HepG2 (cell line): ENCODE data around the gene ANKZF1. TPM values are rescaled to one million over a fixed set of nuclear protein-coding genes. Genes with fewer than 3 reads are reported as not detected.
A peak's percentile ranks its signal among the peaks of the same experiment; 100 is the strongest.

Experiments
- ATF2 ChIP-seq: sonication (generic); formaldehyde crosslinking; IDR thresholded peaks from 2 replicates; pipeline ENCODE4 v1.4.0; 2020; ENCODE audit warnings: missing genetic modification reagents
- CERS6 ChIP-seq: sonication (generic); formaldehyde crosslinking; IDR thresholded peaks from 2 replicates; pipeline ENCODE4 v1.5.0; 2020; ENCODE audit warnings: missing genetic modification reagents
- FLYWCH1 ChIP-seq: sonication (generic); formaldehyde crosslinking; IDR thresholded peaks from 2 replicates; pipeline ENCODE4 v1.8.1; 2023; ENCODE audit warnings: mild to moderate bottlenecking, missing genetic modification reagents
- GMEB1 ChIP-seq: sonication (generic); formaldehyde crosslinking; IDR thresholded peaks from 2 replicates; pipeline ENCODE4 v1.5.1; 2020; ENCODE audit warnings: missing genetic modification reagents, mild to moderate bottlenecking, borderline replicate concordance
- IRF2 ChIP-seq: IDR thresholded peaks from 2 replicates; pipeline ENCODE4 v1.6.1; 2018; ENCODE audit warnings: missing genetic modification reagents, missing compliant biosample characterization
- MBD4 ChIP-seq: IDR thresholded peaks from 2 replicates; pipeline ENCODE4 v1.6.1; 2012; ENCODE audit warnings: low read length, inconsistent platforms, borderline replicate concordance
- MZF1 ChIP-seq: sonication (generic); formaldehyde crosslinking; IDR thresholded peaks from 2 replicates; pipeline ENCODE4 v1.8.1; 2023; ENCODE audit warnings: mild to moderate bottlenecking, missing genetic modification reagents, borderline replicate concordance
- PAF1 ChIP-seq: IDR thresholded peaks from 2 replicates; pipeline ENCODE4 v1.6.1; 2016; ENCODE audit warnings: missing genetic modification reagents, missing compliant biosample characterization
- PLSCR1 ChIP-seq: sonication (generic); formaldehyde crosslinking; IDR thresholded peaks from 2 replicates; pipeline ENCODE4 v1.5.0; 2020; ENCODE audit warnings: missing genetic modification reagents, mild to moderate bottlenecking, borderline replicate concordance
- POGZ ChIP-seq: sonication (generic); formaldehyde crosslinking; IDR thresholded peaks from 2 replicates; pipeline ENCODE4 v1.4.0; 2020; ENCODE audit warnings: mild to moderate bottlenecking, missing genetic modification reagents
- RFXANK ChIP-seq: IDR thresholded peaks from 2 replicates; pipeline ENCODE4 v1.6.1; 2016
- SRSF1 ChIP-seq: fragments of 200-400 bp; formaldehyde crosslinking; optimal IDR thresholded peaks from 2 replicates; pipeline ENCODE3; 2017; ENCODE audit warnings: mild to moderate bottlenecking, low read depth, low read length, moderate library complexity
- ZFP36L1 ChIP-seq: sonication (generic); formaldehyde crosslinking; IDR thresholded peaks from 2 replicates; pipeline ENCODE4 v1.8.0; 2022; ENCODE audit warnings: mild to moderate bottlenecking, missing genetic modification reagents, moderate library complexity
- ZFP36L2 ChIP-seq: sonication (generic); formaldehyde crosslinking; IDR thresholded peaks from 2 replicates; pipeline ENCODE4 v1.4.0; 2020; ENCODE audit warnings: missing genetic modification reagents
- ZNF142 ChIP-seq: sonication (generic); formaldehyde crosslinking; IDR thresholded peaks from 2 replicates; pipeline ENCODE4 v1.4.0; 2020; ENCODE audit warnings: missing genetic modification reagents
- ZNF331 ChIP-seq: sonication (generic); formaldehyde crosslinking; IDR thresholded peaks from 2 replicates; pipeline ENCODE4 v1.4.0; 2020; ENCODE audit warnings: missing genetic modification reagents
- ZNF703 ChIP-seq: sonication (generic); formaldehyde crosslinking; IDR thresholded peaks from 2 replicates; pipeline ENCODE4 v1.5.1; 2020; ENCODE audit warnings: missing genetic modification reagents, mild to moderate bottlenecking, moderate library complexity, borderline replicate concordance
- ZNF816 ChIP-seq: sonication (generic); formaldehyde crosslinking; IDR thresholded peaks from 2 replicates; pipeline ENCODE4 v1.8.0; 2022; ENCODE audit warnings: missing genetic modification reagents, mild to moderate bottlenecking, borderline replicate concordance
- polyA plus RNA-seq, 8 experiments: library from polyadenylated mRNA; depleted of rRNA in 3 of 8; stranded (reverse) in 7 of 8; unstranded in 1 of 8; fragments of >200 nt; fragmentation: Illumina TruSeq in 4 of 8; extraction: Trizol in 4 of 8; gene quantifications; 2 replicates each; pipeline versions ENCODE4 v1.2.1 to v1.2.3, GENCODE V29; 2011 to 2016; ENCODE audit warnings: low read depth in 4 of 8, missing spikeins in 1 of 8, mixed read lengths in 1 of 8; ENCODE audit not compliant: insufficient read depth in 1 of 8
- total RNA-seq, 5 experiments: library from RNA; depleted of rRNA; stranded (reverse); fragments of >200 nt; fragmentation: Illumina TruSeq; extraction: Trizol; gene quantifications; 2 replicates each; pipeline ENCODE4 v1.2.3, GENCODE V29; 2016; ENCODE audit warnings: low read depth in 1 of 5

Gene ANKZF1
- total and polyA plus RNA-seq, 2 of the 13 experiments (the other 11 are each of a cell fraction or from before 2014, with no cell fraction given), result 25.3 to 128 TPM

- TF ChIP-seq SRSF1 (no peak), ATF2 (peak; percentile 82; the same call in 1 of the 2 replicates), ZNF816 (CRISPR knock-in tag) (peak; percentile 81; the same call in 1 of the 2 replicates), CERS6 (CRISPR knock-in tag) (0 out of 2 replicates have a peak, but pooled peaks have one; percentile 61), IRF2 (peak; percentile 97), ZNF703 (CRISPR knock-in tag) (no peak), PLSCR1 (no peak), GMEB1 (peak; percentile 93), ZNF142 (peak; percentile 63), MZF1 (CRISPR knock-in tag) (peak; percentile 96), MBD4 (no peak), ZFP36L1 (CRISPR knock-in tag) (no peak; the same call in 1 of the 2 replicates), ZNF331 (CRISPR knock-in tag) (peak; percentile 79; the same call in 1 of the 2 replicates), PAF1 (CRISPR knock-in tag) (no peak), POGZ (CRISPR knock-in tag) (peak; percentile 94), RFXANK (CRISPR knock-in tag) (peak; percentile 58; the same call in 1 of the 2 replicates), FLYWCH1 (CRISPR knock-in tag) (0 out of 2 replicates have a peak, but pooled peaks have one; percentile 51), ZFP36L2 (CRISPR knock-in tag) (no peak)
Measured at GRCh38 chr2:219245148-219245898, 15.7 kb downstream of the ANKZF1 start, which contains the start of the genes GLB1L and STK16 (continued).
